Measurements from ENCODE around the gene ATAD3B. TPM values are rescaled to one million over a fixed set of nuclear protein-coding genes. Genes with fewer than 3 reads are reported as not detected.
"Not testable (repeated sequence)": the region's sequence is repeated elsewhere in the genome, so short reads cannot be mapped to it uniquely, and the experiment has no call there.

ATAD3B gene
- total RNA-seq, 1 experiment from 2014 or later: 104 TPM

DNA sequence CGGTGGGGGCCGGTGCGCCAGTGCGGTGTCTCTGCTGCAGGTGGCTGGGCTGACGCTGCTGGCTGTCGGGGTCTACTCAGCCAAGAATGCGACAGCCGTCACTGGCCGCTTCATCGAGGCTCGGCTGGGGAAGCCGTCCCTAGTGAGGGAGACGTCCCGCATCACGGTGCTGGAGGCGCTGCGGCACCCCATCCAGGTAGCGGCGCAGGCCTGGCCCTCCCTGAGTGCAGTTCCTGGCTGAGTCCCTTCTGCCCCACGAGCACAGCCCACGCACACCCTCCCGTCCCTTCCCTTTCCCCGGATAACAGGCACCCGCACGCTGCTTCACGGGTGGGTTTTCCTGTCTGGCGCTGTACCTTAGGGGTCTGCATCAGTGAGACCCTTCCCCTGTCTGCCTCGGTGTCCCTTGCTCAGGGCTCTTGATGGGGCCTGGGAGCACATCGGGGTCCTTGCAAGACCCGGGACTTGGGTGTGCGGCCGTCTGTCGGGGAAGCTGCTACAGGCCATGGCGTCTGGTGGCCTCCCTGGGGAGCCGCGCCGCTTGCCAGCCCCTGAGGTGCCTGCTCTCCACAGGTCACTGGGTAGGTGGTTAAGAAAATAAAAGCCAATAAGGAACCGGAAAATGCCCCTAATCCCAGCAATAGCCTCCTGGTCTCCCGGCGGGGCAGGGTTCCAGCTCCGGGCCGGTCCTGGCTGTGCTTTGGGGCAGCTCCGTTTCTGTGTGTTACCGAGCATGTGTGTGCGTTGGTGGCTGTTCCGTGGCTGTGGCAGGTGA lies 13.6 kb downstream of the ATAD3B start:
- DNase-seq (ENCODE audit: low read depth, low spot score); CTCF ChIA-PET; H3K4me1 ChIP-seq (ENCODE audit: control insufficient read depth, insufficient read depth, low read length); H3K36me3 ChIP-seq (ENCODE audit: control insufficient read depth, insufficient read depth, low read length); H3K9me3 ChIP-seq (ENCODE audit: control insufficient read depth, insufficient read depth, low read depth, low read length); intact Hi-C loops (cut with micrococcal nuclease; ENCODE audit: unreplicated experiment); BruUV-seq (replicated peaks); H3K27me3 ChIP-seq (ENCODE audit: control insufficient read depth, insufficient read depth, low read length); in situ Hi-C loops (cut with HindIII; ENCODE audit: low pct_unique_long_range_greater_than_20kb, low sequenced_read_pairs); H3K4me3 ChIP-seq (ENCODE audit: low read depth in 2 of 2, low read length in 2 of 2); POLR2A ChIA-PET; H3K27ac ChIP-seq (ENCODE audit: low read length): not testable (repeated sequence)
- ATAC-seq: peak; percentile 29; the same call in 1 of the 2 replicates

DNA sequence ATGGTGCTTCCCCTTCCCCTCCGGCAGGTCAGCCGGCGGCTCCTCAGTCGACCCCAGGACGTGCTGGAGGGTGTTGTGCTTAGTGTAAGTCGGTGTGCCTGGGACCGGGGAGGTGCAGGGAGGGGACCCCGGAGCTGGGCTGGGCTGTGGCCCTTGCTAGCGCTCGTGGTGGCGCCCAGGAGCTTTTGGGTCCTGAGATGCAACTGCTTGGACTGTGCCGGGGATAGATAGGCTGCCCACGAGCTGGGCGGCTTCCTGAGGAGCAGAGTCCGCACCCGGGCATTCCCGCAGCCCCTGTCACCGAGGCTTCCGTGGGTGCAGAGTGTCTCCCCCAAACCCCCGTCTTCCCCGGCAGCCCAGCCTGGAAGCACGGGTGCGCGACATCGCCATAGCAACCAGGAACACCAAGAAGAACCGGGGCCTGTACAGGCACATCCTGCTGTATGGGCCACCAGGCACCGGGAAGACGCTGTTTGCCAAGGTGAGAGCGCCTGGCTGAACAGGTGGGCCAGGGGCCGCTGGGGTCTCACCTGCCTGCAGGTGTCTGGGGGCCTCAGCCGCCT lies 14.3 kb downstream of the ATAD3B start:
- DNase-seq (ENCODE audit: low read depth, low spot score); H3K36me3 ChIP-seq (ENCODE audit: control insufficient read depth, insufficient read depth, low read length); H3K4me1 ChIP-seq (ENCODE audit: control insufficient read depth, insufficient read depth, low read length); POLR2A ChIA-PET; intact Hi-C loops (cut with micrococcal nuclease; ENCODE audit: unreplicated experiment); BruUV-seq (replicated peaks); H3K4me3 ChIP-seq (ENCODE audit: low read depth in 2 of 2, low read length in 2 of 2); in situ Hi-C loops (cut with HindIII; ENCODE audit: low pct_unique_long_range_greater_than_20kb, low sequenced_read_pairs); CTCF ChIA-PET; ATAC-seq; H3K9me3 ChIP-seq (ENCODE audit: control insufficient read depth, insufficient read depth, low read depth, low read length); H3K27me3 ChIP-seq (ENCODE audit: control insufficient read depth, insufficient read depth, low read length); H3K27ac ChIP-seq (ENCODE audit: low read length): not testable (repeated sequence)

DNA sequence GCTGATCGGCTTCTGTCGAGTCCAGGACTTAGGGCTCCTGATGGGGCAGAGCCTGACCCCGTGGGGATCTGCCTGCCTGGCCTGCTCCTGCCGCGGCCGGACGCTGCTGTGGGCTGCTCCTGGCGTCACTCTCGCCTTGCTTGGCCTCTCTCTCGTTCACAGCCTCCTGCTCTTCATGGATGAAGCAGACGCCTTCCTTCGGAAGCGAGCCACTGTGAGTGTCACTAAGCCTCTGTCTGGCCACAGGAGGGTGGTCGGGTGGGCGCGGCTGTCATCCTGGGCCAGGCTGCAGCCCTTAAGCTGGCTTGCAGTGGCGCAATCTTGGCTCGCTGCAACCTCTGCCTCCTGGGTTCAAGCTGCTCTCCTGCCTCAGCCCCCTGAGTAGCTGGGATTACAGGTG lies 16.1 kb downstream of the ATAD3B start:
- no peak for ATAC-seq
- Histone ChIP-seq H3K27ac (ENCODE audit: low read length) (no peak overlapping the region), H3K36me3 (ENCODE audit: control insufficient read depth, insufficient read depth, low read length) (peaks cover 6% of the 10 kb centered on the region; the same call in 1 of the 2 replicates), H3K9me3 (ENCODE audit: control insufficient read depth, insufficient read depth, low read depth, low read length) (no peaks in the 10 kb centered on the region), H3K27me3 (ENCODE audit: control insufficient read depth, insufficient read depth, low read length) (no peaks in the 10 kb centered on the region), H3K4me3 (ENCODE audit: low read depth in 2 of 2, low read length in 2 of 2) (no peak overlapping the region), H3K4me1 (ENCODE audit: control insufficient read depth, insufficient read depth, low read length) (no peaks in the 10 kb centered on the region)
- intact Hi-C loops (cut with micrococcal nuclease; ENCODE audit: unreplicated experiment): no loop called here
- in situ Hi-C loops (cut with HindIII; ENCODE audit: low pct_unique_long_range_greater_than_20kb, low sequenced_read_pairs): no loop called here
- no peak for TF ChIP-seq SIN3A (IDR thresholded peaks at IDR 0.05; ENCODE audit: borderline replicate concordance, insufficient read depth, low read depth, low read length)
- TF ChIP-seq, protein P1, sequence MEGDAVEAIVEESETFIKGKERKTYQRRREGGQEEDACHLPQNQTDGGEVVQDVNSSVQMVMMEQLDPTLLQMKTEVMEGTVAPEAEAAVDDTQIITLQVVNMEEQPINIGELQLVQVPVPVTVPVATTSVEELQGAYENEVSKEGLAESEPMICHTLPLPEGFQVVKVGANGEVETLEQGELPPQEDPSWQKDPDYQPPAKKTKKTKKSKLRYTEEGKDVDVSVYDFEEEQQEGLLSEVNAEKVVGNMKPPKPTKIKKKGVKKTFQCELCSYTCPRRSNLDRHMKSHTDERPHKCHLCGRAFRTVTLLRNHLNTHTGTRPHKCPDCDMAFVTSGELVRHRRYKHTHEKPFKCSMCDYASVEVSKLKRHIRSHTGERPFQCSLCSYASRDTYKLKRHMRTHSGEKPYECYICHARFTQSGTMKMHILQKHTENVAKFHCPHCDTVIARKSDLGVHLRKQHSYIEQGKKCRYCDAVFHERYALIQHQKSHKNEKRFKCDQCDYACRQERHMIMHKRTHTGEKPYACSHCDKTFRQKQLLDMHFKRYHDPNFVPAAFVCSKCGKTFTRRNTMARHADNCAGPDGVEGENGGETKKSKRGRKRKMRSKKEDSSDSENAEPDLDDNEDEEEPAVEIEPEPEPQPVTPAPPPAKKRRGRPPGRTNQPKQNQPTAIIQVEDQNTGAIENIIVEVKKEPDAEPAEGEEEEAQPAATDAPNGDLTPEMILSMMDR (IDR thresholded peaks at IDR 0.05): no peak
- TF ChIP-seq TCF7L2 (IDR thresholded peaks at IDR 0.05; ENCODE audit: low read depth, low read length): no peak
- no peak for TF ChIP-seq POLR2AphosphoS5 (IDR thresholded peaks at IDR 0.05; ENCODE audit: low read depth, low read length)
- TF ChIP-seq, protein P2, sequence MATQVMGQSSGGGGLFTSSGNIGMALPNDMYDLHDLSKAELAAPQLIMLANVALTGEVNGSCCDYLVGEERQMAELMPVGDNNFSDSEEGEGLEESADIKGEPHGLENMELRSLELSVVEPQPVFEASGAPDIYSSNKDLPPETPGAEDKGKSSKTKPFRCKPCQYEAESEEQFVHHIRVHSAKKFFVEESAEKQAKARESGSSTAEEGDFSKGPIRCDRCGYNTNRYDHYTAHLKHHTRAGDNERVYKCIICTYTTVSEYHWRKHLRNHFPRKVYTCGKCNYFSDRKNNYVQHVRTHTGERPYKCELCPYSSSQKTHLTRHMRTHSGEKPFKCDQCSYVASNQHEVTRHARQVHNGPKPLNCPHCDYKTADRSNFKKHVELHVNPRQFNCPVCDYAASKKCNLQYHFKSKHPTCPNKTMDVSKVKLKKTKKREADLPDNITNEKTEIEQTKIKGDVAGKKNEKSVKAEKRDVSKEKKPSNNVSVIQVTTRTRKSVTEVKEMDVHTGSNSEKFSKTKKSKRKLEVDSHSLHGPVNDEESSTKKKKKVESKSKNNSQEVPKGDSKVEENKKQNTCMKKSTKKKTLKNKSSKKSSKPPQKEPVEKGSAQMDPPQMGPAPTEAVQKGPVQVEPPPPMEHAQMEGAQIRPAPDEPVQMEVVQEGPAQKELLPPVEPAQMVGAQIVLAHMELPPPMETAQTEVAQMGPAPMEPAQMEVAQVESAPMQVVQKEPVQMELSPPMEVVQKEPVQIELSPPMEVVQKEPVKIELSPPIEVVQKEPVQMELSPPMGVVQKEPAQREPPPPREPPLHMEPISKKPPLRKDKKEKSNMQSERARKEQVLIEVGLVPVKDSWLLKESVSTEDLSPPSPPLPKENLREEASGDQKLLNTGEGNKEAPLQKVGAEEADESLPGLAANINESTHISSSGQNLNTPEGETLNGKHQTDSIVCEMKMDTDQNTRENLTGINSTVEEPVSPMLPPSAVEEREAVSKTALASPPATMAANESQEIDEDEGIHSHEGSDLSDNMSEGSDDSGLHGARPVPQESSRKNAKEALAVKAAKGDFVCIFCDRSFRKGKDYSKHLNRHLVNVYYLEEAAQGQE (IDR thresholded peaks at IDR 0.05; ENCODE audit: insufficient read depth in 1 of 2, low read depth in 2 of 2, low read length in 1 of 2): no peak
- BruUV-seq (replicated peaks): no TSS peak
- POLR2A ChIA-PET: no interaction called here
- CTCF ChIA-PET: no interaction called here
- no peak for DNase-seq (ENCODE audit: low read depth, low spot score)

Measured in Panc1 (cell line).